Bone marrow (tissue), 2 donors: ENCODE measurements around the gene PARD3.
"Not testable (repeated sequence)": the region's sequence is repeated elsewhere in the genome, so short reads cannot be mapped to it uniquely, and the experiment has no call there.

Experiments used
- DNase-seq, 2 donors: peaks; one replicate each; lab custom pipeline; 2025; lab: John Stamatoyannopoulos, UW

The PARD3 gene

DNA sequence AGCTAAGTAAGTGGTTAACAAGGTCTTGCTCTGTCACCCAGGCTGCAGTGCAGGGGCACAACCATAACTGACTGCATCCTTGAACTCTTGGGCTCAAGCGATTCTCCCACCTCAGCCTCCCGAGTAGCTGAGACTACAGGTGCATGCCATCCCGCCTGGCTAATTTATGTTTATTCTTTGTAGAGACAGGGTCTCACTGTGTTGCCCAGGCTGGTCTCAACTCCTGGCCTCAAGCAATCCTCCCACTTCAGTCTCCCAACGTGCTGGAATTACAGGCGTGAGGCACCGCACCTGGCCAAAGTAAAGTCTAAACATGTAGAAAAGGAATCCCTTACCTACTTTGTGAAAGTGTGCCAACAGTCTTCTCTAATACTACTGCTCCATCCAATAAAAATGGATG lies 17.9 kb downstream of the PARD3 start:
- no peak for DNase-seq

DNA sequence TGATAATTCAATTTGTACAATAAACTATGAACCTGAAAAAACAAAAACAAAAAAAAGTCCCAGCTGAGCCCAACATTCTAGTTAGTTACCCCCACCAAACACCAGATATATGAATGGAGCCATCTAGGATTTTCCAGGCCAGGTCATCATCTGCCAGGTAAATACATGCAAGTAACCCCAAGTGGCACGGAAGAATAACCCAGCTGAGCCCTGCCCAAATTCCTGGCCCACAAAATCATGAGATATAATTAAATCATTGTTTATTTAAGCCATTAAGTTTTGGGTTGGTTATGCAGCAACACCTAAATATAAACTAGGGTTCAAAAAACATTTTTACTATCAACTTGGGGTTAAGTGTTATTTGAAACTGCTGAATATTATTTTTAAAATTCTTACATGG lies 19.0 kb downstream of the PARD3 start:
- no peak for DNase-seq

DNA sequence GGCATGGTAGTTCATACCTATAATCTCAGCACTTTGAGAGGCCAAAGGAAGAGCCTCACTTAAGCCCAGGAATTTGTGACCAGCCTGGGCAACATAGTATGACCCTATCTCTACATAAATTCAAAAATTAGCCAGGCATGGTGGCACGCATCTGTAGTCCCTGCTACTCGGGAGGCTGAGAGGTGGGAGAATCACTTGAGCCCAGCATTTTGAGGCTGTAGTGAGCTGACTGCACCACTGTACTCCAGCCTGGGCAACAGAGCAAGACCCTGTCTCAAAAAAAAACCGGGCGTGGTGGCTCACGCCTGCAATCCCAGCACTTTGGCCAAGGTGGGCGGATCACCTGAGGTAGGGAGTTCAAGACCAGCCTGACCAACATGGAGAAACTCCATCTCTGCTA lies 19.8 kb downstream of the PARD3 start:
- no peak for DNase-seq

DNA sequence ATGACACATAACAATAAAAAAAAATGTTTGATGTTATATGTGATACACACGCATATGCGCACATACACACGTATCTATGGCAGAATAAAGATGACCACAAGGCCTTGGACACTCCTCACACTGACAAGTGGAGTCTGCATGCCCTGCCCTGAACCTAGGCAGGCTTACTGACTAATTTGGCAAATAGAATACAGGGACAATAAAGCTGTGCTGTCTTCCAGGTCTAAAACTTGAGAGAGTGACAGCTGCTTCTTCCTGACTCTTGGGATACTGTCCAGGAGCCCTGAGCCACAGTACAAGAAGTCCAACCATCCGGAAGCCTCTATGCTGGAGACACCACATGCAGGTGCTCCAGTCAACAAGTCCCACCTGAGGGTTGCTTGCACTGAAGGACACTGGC lies 20.3 kb downstream of the PARD3 start:
- no peak for DNase-seq

DNA sequence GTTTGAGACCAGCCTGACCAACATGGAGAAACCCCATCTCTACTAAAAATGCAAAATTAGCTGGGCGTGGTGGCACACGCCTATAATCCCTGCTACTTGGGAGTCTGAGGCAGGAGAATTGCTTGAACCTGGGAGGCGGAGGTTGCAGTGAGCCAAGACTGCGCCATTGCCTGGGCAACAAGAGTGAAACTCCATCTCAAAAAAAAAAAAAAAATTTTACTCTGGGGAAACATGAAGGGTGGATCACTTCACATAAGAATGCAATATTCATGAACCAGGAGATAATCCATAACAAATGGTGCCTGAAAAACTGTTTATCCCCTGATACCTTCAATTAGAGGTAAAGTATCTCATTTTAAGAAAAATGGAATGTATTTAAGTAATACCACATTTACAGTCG lies 21.5 kb downstream of the PARD3 start:
- DNase-seq, result not testable (repeated sequence)

DNA sequence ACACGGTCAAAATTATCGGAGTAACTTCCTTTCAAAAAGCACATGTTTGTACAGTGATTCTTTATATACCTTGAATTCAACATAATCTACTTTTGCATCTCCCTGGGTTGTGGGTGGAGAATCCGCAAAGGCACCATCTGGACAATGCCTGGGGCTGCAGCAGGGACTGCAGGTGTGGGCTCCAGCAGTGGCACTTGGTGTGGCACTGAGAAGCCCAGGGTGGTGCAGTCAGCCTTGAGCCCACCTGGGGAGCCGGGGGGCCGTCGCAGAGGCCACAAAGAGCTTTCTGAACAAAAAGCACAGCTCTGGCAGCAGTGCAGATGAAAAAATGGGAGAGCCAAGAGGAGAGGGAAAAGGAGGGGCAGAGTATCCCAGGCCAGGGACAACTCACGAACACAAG lies 22.2 kb downstream of the PARD3 start:
- DNase-seq, result no peak

DNA sequence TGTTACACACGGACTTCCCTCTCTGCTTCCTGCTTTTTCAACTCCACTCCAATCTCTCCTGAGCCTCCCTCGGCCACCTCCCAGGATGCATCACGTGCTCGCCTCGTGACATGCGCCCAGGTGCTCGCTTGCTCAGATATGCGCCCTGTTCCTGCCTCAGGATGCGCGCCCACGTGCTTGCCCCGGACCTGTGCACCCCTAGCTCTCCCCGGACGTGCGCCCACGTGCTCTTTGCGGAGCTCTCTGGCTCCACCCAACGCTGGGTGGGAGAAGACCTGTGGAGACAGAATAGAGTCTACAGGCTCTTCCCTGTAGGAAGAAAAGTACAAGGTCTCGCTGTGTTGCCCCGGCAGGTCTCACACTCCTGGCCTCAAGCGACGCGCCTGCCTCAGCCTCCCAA lies 23.1 kb downstream of the PARD3 start:
- no peak for DNase-seq

DNA sequence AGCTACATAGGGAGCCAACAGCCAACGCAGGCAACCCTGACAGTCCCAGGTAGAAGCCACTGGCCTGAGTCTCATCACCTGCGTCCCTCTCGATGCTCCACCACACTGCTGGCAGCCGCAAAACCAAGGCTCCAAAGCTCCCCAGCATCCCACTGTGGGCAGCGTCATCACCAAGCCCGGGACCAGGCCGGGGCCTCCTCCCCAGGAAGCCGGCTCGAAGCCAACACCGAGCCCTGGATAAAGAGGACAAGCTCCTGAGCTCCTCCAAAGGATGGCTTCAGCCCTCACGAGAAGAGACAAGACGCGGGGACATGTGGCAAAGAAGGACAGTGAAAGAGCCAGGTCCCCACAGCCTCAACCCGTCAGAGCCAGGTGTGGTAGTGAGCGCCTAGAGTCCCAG lies 23.9 kb downstream of the PARD3 start:
- DNase-seq, result no peak

DNA sequence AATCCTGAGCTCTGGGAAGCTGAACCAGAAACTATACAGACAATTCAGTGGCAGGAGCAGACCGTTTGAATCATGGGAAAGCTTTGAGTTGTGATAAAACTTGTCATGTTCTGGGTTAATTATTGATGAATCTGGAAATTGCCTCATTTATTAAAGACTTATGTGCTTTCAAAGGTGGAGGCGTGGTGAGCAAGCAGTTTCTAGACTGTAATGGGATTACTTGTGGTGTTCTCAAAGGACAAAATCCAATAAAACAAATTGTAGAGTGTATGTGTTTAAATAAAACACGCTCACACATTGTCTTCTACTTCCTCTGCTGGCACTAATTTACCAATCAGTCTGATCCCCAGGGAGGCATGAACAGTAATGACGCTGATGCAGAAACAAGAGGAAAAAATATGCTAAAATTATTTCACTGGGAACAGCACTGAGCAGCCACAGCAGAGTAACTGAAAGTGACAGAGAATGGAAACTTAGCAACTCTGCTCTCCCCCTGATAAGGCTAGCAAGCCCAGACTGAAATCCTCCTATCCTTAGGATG lies 25.1 kb downstream of the PARD3 start:
- no peak for DNase-seq

DNA sequence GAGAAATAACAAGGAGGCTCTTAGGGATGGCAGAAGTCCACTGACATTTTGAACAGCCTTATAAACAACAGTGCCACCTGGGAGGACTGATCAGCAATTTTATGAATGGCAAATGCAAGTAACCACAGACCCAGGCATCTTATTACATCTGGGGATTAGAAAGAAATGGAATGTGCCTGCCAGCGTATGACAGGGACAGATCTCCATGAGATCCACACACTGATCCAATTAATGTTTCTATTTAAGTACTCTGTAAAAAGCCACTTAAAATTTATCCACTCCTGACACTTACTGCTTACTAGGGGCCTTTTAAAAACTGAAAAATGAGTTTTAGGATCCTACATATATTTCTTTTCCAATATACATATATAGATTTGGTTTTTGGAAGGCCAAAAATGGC lies 28.6 kb downstream of the PARD3 start:
- DNase-seq, result no peak

DNA sequence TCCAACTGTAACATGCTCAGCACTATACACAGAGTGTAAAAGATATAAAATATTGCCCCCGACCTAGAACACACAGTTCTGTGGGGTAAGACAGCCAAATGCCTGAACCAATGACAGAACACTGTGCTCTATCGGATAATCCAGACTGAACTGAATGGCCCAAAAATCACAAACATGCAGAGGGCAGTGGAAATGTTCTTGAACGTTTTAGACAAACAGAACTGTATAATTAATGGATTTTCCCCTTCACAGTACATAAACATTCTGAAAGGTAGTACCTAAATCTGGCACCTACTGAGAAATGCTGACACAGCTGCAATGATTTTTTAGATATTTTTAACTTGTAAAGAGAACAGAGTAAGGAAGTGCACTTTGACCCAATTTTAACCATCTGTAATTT lies 33.4 kb downstream of the PARD3 start:
- no peak for DNase-seq

DNA sequence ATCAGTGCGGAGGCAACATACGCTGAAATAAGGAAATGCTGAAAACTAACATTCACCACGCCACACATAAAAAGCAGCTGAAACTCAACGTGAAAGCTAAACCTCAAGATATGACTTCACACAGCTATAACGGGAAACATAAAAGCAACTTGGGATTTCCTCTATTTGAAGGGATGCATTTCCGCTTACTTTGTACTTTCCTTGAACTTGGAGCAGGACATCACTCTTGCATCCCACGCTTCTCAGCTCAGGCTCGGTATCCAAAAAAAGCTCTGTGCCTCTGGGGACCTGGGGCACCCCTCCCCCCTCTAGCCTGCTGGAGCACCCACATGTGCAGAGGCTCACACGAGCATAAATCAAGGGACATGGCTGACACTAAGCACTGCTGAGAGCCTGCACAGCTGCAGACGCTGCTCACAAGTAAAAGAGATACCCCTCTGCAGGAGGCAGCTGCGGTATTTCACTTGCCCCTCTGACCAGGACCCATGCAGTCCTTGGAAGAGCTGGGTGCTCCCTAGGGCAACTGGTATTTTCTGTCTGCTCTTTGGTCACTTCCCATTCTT lies 34.2 kb downstream of the PARD3 start:
- no peak for DNase-seq

DNA sequence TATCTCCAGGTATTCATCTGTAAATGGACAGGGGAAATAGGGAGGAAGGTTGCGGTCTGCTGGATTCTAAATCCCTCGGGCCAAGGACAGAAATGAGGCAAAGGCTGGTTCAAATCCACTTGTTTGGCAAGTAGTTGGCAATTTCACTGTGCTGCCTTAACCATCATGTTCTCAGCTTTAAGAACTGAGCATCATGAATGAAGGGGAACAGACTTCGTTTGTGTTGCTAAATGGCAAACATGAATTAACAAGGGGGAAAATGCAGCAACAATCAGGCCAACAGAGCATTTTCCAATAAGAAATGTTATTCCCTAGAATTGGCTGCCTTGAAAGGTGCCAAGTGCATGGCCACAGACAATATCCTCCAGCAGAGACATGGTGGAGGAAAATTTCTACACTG lies 36.9 kb downstream of the PARD3 start:
- DNase-seq, result no peak

DNA sequence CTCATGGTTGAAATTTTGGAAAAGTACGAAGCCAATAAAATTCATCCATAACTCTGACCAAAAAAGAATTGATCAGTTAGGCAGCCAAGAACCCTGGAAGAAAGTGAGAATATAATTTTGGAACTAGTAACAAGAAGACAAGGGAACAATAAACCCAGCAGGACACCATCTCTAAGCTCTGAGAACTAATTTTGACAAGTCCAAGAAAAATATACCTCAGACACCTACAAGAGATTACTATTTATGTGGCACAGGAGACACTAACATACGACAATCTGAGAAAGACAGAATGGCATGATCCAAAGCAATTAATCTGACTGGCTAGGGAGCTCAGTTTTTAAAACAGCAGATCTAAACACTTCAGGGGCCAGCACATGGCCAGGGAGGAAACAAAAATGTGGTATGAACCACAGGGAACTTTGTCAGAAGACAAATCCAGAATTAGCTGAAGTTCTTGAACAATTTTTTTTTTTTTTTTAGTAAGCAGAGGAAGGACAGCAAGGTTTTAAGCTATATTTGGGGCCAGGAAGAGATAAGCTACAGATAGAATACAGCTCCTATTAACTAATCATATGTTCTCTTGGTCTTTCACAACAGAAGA lies 38.9 kb downstream of the PARD3 start:
- no peak for DNase-seq

DNA sequence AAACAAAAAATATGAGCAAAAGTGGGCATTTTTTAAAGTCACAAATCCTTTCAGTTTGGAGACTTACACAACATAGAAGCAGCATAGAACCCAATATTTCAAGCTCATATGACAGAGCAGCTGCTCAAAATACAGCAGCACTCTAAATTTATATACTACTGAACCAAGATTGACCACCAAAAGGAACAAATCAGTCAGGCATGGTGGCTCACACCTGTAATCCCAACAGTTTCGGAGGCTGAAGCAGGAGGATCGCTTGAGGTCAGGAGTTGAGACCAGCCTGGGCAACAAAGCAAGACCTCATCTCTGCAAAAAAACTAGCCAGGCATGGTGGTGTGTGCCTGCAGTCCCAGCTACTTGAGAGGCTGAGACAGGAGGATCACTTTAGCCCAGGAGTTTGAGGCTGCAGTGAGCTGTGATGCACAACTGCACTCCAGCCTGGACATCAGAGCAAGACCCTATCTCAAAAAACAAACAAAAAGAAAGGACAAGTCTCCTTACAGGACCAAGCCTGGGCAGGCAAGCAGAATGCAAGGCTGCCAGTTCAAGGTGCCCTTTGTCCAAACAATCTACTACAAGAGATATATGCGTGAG lies 40.0 kb downstream of the PARD3 start:
- DNase-seq, result no peak

DNA sequence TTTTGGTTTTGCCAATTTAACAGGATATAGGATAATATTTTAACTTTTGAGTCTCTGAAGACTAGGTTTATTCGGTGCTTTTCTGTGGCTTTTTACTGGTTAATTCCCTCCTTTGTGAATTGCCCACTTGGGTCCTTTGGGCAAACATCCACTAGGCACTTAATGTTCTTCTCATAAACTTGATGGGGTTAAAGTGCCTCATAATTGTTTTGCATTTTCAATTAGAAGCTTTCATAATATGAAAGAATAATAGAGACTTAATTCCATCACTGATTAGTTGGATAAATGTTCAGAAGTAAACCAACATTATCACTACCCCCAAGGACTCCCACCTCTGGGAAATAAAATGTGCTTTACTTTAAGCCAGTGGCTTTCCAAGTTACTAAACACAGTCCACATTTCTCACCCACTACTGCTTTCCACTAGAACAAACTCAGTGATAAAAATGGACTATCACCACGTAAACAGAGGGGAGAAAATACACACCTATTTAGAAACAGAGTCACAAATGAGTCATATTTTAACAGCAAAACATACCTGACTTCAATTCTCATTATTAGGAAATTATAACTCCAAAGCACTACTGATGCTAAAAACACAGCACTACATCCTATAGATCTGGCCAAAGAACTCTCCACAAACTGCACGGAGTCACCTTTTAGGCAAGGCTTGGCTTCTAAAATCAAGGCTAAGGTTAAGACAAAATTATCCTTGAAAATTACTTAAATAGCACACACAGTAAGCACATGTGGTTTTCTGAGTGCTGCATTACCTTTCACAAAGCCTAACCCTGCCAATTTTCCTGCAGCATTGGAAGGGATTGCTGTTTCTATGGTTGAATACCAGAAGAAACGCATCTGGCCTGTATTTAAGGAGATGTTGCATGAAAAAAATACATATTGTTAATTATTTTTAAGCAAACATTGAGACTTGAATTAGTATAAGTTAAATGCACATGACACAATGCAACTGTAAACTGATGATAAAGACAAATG lies 41.2 kb downstream of the PARD3 start:
- DNase-seq, result no peak

DNA sequence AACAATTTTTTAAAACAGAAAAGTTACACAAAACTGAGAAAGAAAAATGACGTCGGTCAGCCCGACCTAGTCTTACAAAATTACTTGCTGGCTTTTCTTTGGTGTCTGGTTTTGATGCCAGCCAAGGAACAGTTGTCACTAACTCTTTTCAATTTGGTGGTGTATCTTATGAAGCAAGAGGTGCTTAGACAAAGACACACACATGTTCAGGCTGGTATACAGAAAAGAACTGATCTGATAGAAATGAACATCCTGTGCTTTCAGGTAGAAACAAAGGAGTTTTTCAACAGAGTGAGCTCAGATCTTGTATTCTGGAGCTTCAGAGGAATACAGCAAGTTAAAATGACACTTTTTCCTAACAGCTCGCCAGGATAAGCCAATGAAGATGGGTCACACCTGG lies 43.6 kb downstream of the PARD3 start:
- no peak for DNase-seq

DNA sequence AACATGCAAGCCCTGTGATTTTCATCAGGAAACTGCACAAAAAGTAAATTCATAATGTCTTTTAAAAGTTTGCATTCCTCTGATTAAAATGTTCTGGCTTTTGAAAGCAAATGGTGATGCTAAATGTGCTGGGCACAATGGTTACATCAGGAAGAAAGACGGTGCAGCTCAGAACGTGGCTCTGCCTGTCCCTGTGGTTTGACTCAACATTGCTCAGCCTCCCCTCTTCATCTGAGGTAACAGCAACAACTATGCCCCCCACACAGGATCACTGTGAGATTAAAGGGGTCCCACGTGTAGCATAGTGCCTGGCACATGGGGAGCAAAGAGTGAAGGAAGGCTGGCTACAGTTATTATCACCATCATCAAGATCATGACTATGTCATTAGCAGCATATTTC lies 44.0 kb downstream of the PARD3 start:
- DNase-seq, result no peak

DNA sequence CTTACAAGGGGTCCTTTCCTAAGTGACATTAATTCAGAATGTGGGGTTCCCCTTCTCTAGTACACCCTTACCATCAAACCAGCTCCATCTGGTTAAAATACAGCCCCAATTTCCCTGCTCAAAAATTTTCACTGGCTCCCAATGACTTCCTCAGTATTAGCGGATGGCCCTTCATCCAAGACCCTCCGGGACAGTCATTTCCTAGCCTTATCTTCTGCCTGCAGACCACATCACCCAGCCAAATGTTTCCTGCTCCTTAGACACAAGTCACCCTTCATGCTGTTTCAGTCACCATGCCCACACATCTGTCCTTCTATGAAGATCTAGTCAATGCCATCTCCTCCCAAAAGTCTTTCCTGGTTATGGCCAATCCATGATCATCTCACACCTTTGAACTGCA lies 45.2 kb downstream of the PARD3 start:
- DNase-seq, result no peak

DNA sequence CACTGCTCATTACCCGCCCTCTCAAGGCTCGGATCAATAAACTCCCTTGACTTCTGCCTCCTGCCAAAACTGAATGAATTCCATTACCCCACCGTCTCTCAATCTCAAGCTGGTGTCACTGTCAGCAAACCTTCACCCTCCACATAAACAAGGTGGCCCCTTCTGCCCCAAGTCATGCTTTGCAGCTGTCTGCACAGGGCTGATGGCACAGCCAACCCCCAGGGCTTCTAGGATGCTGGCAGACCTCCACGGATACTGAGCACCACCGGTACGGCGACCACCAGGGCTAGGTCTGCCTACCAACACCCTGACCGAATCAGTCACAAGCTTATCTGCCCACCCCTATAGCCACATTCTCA lies 46.1 kb downstream of the PARD3 start:
- DNase-seq, result no peak

DNA sequence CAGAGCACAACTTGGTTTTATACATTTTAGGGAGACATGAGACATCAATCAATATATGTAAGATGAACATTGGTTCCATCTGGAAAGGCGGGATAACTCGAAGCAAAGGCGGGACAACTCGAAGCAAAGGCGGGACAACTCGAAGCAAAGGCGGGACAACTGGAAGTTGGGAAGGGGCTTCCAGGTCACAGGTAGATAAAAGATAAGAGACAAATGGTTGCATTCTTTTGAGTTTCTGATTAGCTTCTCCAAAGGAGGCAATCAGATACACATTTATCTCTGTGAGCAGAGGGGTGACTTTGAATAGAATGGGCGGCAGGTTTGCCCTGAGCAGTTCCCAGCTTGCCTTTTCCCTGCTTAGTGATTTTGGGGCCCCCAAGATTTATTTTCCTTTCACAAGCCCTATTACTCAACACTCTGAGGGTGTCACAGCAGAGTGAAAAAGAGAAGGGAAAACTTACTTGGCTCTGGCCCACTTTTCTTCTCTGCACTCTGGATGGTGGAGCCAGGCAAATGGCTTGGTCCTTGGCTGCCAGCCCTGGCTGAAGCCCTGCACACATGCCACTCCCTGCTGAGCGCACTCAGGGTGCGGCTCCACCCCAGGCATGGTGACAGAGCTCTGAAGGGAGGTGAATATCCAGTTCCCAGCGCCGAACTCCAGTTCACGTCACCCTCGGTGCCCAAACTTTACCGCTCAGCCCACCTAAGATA lies 46.7 kb downstream of the PARD3 start:
- no peak for DNase-seq
